GM23338 (cell line): ENCODE measurements around the gene SNTB2.

Experiments used
- CREB1 ChIP-seq: fragments of 250-450 bp; sonication (Bioruptor Pico); IDR thresholded peaks from 2 replicates; pipeline ENCODE4 v1.5.0; 2020; ENCODE audit warnings: low read depth, mild to moderate bottlenecking, moderate library complexity
- CTCF ChIP-seq, 2 experiments: fragments of 200-600 bp in 1 of 2; sonication (generic) in 1 of 2; conservative IDR thresholded peaks; 2 replicates each; pipeline versions ENCODE4 v1.5.1 to v1.6.1; 2016 to 2017; ENCODE audit warnings: antibody characterized with exemption in 2 of 2, low read depth in 2 of 2, mild to moderate bottlenecking in 2 of 2, moderate library complexity in 1 of 2
- EZH2 ChIP-seq: fragments of 200-600 bp; sonication (generic); IDR thresholded peaks from one replicate; pipeline ENCODE4 v1.8.0; 2017; ENCODE audit warnings: antibody characterized with exemption, mild to moderate bottlenecking, low read depth; ENCODE audit not compliant: unreplicated experiment
- EZH2phosphoT487 ChIP-seq: fragments of 200-600 bp; sonication (generic); IDR thresholded peaks from one replicate; pipeline ENCODE4 v1.8.1; 2018; ENCODE audit warnings: antibody characterized with exemption; ENCODE audit not compliant: unreplicated experiment
- POLR2AphosphoS5 ChIP-seq: IDR thresholded peaks from 2 replicates; pipeline ENCODE4 v1.6.1; 2016; ENCODE audit warnings: antibody characterized with exemption, low read depth
- REST ChIP-seq: IDR thresholded peaks from one replicate; pipeline ENCODE4 v1.6.1; 2018; ENCODE audit warnings: antibody characterized with exemption; ENCODE audit not compliant: unreplicated experiment
- ZNF114 ChIP-seq: fragments of 250-450 bp; sonication (Bioruptor Pico); IDR thresholded peaks from 2 replicates; pipeline ENCODE4 v1.5.0; 2020; ENCODE audit warnings: mild to moderate bottlenecking, moderate library complexity
- ZNF462 ChIP-seq: fragments of 250-450 bp; sonication (Bioruptor Pico); IDR thresholded peaks from 2 replicates; pipeline ENCODE4 v1.5.0; 2020; ENCODE audit warnings: mild to moderate bottlenecking, moderate library complexity

GRCh38 chr16:69283851-69284250 lies 96.9 kb downstream of the SNTB2 start:
- TF ChIP-seq CTCF (conservative IDR thresholded peaks at IDR 0.05; ENCODE audit: low read depth in 2 of 2) = no peak
- TF ChIP-seq POLR2AphosphoS5 = no peak
- no peak for TF ChIP-seq EZH2phosphoT487
- no peak for TF ChIP-seq REST
- TF ChIP-seq EZH2 = no peak
- no peak for TF ChIP-seq CREB1 (CRISPR knock-in tag)
- TF ChIP-seq ZNF114 (CRISPR knock-in tag) = no peak
- no peak for TF ChIP-seq ZNF462 (CRISPR knock-in tag)
